Measurements from ENCODE around the gene DUSP28.

The DUSP28 gene

GRCh38 chr2:240591226-240591625, 31.1 kb downstream of the DUSP28 start:
- TF ChIP-seq CTCF (IDR thresholded peaks at IDR 0.05; ENCODE audit: borderline replicate concordance, control extremely low read depth, extremely low read depth, insufficient read depth, missing control alignments): no peak
- in situ Hi-C loops (cut with MboI; ENCODE audit: low sequenced_read_pairs, unreplicated experiment): no loop called here
- no peak for DNase-seq (ENCODE audit: low spot score)

GRCh38 chr2:240591784-240592183, 31.6 kb downstream of the DUSP28 start:
- DNase-seq (ENCODE audit: low spot score): no peak
- TF ChIP-seq CTCF (IDR thresholded peaks at IDR 0.05; ENCODE audit: borderline replicate concordance, control extremely low read depth, extremely low read depth, insufficient read depth, missing control alignments): no peak
- in situ Hi-C loops (cut with MboI; ENCODE audit: low sequenced_read_pairs, unreplicated experiment): no loop called here

- in situ Hi-C loops (cut with MboI; ENCODE audit: low sequenced_read_pairs, unreplicated experiment): no loop called here
- no peak for TF ChIP-seq CTCF (IDR thresholded peaks at IDR 0.05; ENCODE audit: borderline replicate concordance, control extremely low read depth, extremely low read depth, insufficient read depth, missing control alignments)
- DNase-seq (ENCODE audit: low spot score): no peak
These were observed 33.0 kb downstream of the DUSP28 start for GRCh38 chr2:240593026-240593702.

GRCh38 chr2:240593703-240594451, 33.7 kb downstream of the DUSP28 start:
- no peak for TF ChIP-seq CTCF (IDR thresholded peaks at IDR 0.05; ENCODE audit: borderline replicate concordance, control extremely low read depth, extremely low read depth, insufficient read depth, missing control alignments)
- in situ Hi-C loops (cut with MboI; ENCODE audit: low sequenced_read_pairs, unreplicated experiment): no loop called here
- DNase-seq (ENCODE audit: low spot score): no peak

- in situ Hi-C loops (cut with MboI; ENCODE audit: low sequenced_read_pairs, unreplicated experiment): no loop called here
- no peak for DNase-seq (ENCODE audit: low spot score)
- TF ChIP-seq CTCF (IDR thresholded peaks at IDR 0.05; ENCODE audit: borderline replicate concordance, control extremely low read depth, extremely low read depth, insufficient read depth, missing control alignments): no peak
These were observed 34.6 kb downstream of the DUSP28 start for GRCh38 chr2:240594511-240595380.

GRCh38 chr2:240595381-240596079, 35.4 kb downstream of the DUSP28 start:
- DNase-seq (ENCODE audit: low spot score): peak; percentile 77
- peak; percentile 36 for TF ChIP-seq CTCF (IDR thresholded peaks at IDR 0.05; ENCODE audit: borderline replicate concordance, control extremely low read depth, extremely low read depth, insufficient read depth, missing control alignments)
- in situ Hi-C loops (cut with MboI; ENCODE audit: low sequenced_read_pairs, unreplicated experiment): no loop called here
